ENCODE results near the gene EYA4.

EYA4 gene

DNA sequence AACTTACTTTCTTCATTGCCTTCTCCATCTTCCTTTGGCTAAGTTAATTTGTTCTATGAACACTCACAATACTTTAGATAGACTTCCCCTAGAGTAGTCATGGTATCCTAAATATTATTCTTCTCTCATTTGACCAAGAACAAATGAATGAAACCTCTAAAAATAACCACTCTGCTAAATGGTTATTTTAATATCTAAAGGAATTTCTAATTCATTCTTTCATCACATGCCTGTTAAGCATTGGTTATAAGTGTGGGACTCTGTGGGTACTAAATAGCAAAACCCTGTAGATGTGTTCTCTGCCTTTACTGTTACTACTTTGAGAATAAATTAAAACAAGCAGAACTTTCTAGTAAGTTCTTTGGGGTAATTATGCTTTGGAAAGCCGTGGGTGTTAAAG is 138.9 kb downstream of the EYA4 start:
- in situ Hi-C loops (cut with MboI; ENCODE audit: low pct_unique_long_range_greater_than_20kb, low sequenced_read_pairs, unreplicated experiment), result no loop called here
- DNase-seq (ENCODE audit: low spot score), result no peak
- TF ChIP-seq CTCF (IDR thresholded peaks at IDR 0.05; ENCODE audit: extremely low read depth, insufficient read depth, missing control alignments), result no peak

DNA sequence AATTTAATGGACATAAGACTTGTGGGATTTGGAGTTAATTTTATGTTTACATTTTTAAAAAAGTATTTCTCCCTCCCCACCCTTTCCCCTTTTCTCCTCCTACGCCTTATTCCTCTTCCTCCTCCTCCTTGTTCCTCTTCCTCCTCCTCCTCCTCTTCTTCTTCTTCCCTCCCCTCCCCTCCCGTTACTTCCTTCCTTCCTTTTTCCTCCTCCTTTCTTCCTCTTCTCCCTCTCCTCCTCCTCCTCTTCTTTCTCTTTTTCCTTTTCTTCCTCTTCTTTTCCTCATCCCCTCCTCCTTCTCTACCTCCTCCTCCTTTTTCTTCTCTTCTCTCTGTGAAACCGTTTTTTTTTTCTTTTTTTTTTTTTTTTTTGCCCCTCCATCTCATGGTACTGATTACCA is 139.6 kb downstream of the EYA4 start:
- TF ChIP-seq CTCF (IDR thresholded peaks at IDR 0.05; ENCODE audit: extremely low read depth, insufficient read depth, missing control alignments), result no peak
- in situ Hi-C loops (cut with MboI; ENCODE audit: low pct_unique_long_range_greater_than_20kb, low sequenced_read_pairs, unreplicated experiment), result no loop called here
- no peak for DNase-seq (ENCODE audit: low spot score)

GRCh38 chr6:133388731-133389130 is 147.6 kb downstream of the EYA4 start:
- in situ Hi-C loops (cut with MboI; ENCODE audit: low pct_unique_long_range_greater_than_20kb, low sequenced_read_pairs, unreplicated experiment), result no loop called here

DNA sequence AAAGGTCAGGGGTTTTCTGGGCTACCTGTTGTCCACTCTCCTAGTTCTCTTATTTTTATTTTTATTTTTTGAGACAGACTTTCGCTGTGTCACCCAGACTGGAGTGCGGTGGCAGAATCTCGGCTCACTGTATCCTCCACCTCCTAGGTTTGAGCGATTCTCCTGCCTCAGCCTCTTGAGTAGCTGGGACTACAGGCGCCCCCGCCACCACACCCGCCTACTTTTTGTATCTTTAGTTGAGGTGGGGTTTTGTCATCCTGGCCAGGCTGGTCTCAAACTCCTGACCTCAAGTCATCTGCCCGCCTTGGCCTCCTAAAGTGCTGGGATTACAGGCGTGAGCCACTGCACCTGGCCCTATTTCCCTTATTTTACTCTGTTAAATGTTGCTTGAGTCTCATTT is 149.0 kb downstream of the EYA4 start:
- TF ChIP-seq CTCF (IDR thresholded peaks at IDR 0.05; ENCODE audit: extremely low read depth, insufficient read depth, missing control alignments), result no peak
- DNase-seq (ENCODE audit: low spot score), result no peak

More at GRCh38 chr6:133388731-133389130, 147.6 kb downstream of the EYA4 start:
- TF ChIP-seq CTCF (IDR thresholded peaks at IDR 0.05; ENCODE audit: extremely low read depth, insufficient read depth, missing control alignments), result no peak
- no peak for DNase-seq (ENCODE audit: low spot score)

GRCh38 chr6:133392015-133392414 is 150.9 kb downstream of the EYA4 start:
- DNase-seq (ENCODE audit: low spot score), result no peak
- TF ChIP-seq CTCF (IDR thresholded peaks at IDR 0.05; ENCODE audit: extremely low read depth, insufficient read depth, missing control alignments), result no peak
- in situ Hi-C loops (cut with MboI; ENCODE audit: low pct_unique_long_range_greater_than_20kb, low sequenced_read_pairs, unreplicated experiment), result no loop called here

More for the DNA sequence above, 149.0 kb downstream of the EYA4 start:
- in situ Hi-C loops (cut with MboI; ENCODE audit: low pct_unique_long_range_greater_than_20kb, low sequenced_read_pairs, unreplicated experiment), result no loop called here

- no peak for TF ChIP-seq CTCF (IDR thresholded peaks at IDR 0.05; ENCODE audit: extremely low read depth, insufficient read depth, missing control alignments)
These were observed 151.5 kb downstream of the EYA4 start for GRCh38 chr6:133392641-133393040.

GRCh38 chr6:133393891-133394290 is 152.7 kb downstream of the EYA4 start:
- TF ChIP-seq CTCF (IDR thresholded peaks at IDR 0.05; ENCODE audit: extremely low read depth, insufficient read depth, missing control alignments), result no peak
- in situ Hi-C loops (cut with MboI; ENCODE audit: low pct_unique_long_range_greater_than_20kb, low sequenced_read_pairs, unreplicated experiment), result no loop called here
- DNase-seq (ENCODE audit: low spot score), result no peak

More at GRCh38 chr6:133392641-133393040, 151.5 kb downstream of the EYA4 start:
- in situ Hi-C loops (cut with MboI; ENCODE audit: low pct_unique_long_range_greater_than_20kb, low sequenced_read_pairs, unreplicated experiment), result no loop called here
- DNase-seq (ENCODE audit: low spot score), result no peak
